Liver (tissue), 3 donors: ENCODE results near the gene GJC1.

Source experiments
- ATF3 ChIP-seq: IDR thresholded peaks from 2 replicates; pipeline ENCODE4 v1.6.1; 2016; ENCODE audit warnings: antibody characterized with exemption
- CTCF ChIP-seq: fragments of 150-350 bp; IDR thresholded peaks from 2 replicates; pipeline ENCODE4 v1.5.1; 2017; ENCODE audit warnings: improper control_type of control experiment, low read depth, low read length; ENCODE audit not compliant: missing input control
- MAX ChIP-seq: IDR thresholded peaks from 2 replicates; pipeline ENCODE4 v1.6.1; 2016; ENCODE audit warnings: antibody characterized with exemption
- REST ChIP-seq: IDR thresholded peaks from 2 replicates; pipeline ENCODE4 v1.6.1; 2016; ENCODE audit warnings: antibody characterized with exemption, mild to moderate bottlenecking
- RXRA ChIP-seq, 2 donors: IDR thresholded peaks; 2 replicates each; pipeline ENCODE4 v1.6.1; 2017 to 2018; ENCODE audit warnings: antibody characterized with exemption in 2 of 2, mild to moderate bottlenecking in 1 of 2
- TAF1 ChIP-seq: conservative IDR thresholded peaks from 2 replicates; pipeline ENCODE4 v1.6.1; 2016; ENCODE audit warnings: antibody characterized with exemption, mild to moderate bottlenecking
- ZBTB33 ChIP-seq: IDR thresholded peaks from 2 replicates; pipeline ENCODE4 v1.6.1; 2016; ENCODE audit warnings: antibody characterized with exemption
- donor health status: healthy.
- donor health status: healthy.

- no peak for TF ChIP-seq CTCF
- no peak for TF ChIP-seq MAX
- TF ChIP-seq RXRA (IDR thresholded peaks at IDR 0.05), result no peak
- TF ChIP-seq ATF3, result no peak
- TF ChIP-seq TAF1, result no peak
- no peak for TF ChIP-seq REST
- TF ChIP-seq ZBTB33, result no peak
These were observed 59.7 kb downstream of the GJC1 start for GRCh38 chr17:44770166-44770925.
